Neuronal stem cell (in vitro differentiated cells): ENCODE measurements around the gene AKAP12.
"Not testable (repeated sequence)": the region's sequence is repeated elsewhere in the genome, so short reads cannot be mapped to it uniquely, and the experiment has no call there.

Experiments
- DNase-seq: peaks from one replicate; pipeline ENCODE4 v3.0.0-alpha.2; 2013; ENCODE audit warnings: low spot score
- H2AFZ ChIP-seq: one replicate; pipeline ENCODE4 v1.6.1; 2013; ENCODE audit warnings: mild to moderate bottlenecking, low read length, inconsistent platforms
- H2AK5ac ChIP-seq: 2 replicates; pipeline ENCODE4 v1.6.1; 2013; ENCODE audit warnings: low read depth, mild to moderate bottlenecking, inconsistent platforms, low read length, moderate library complexity, mixed read lengths
- H2BK120ac ChIP-seq: 2 replicates; pipeline ENCODE4 v1.6.1; 2013; ENCODE audit warnings: low read depth, mild to moderate bottlenecking, inconsistent platforms, low read length, moderate library complexity, mixed read lengths
- H2BK12ac ChIP-seq: one replicate; pipeline ENCODE4 v1.6.1; 2013; ENCODE audit warnings: low read length, inconsistent platforms
- H2BK15ac ChIP-seq: 2 replicates; pipeline ENCODE4 v1.6.1; 2013; ENCODE audit warnings: mild to moderate bottlenecking, low read length, inconsistent platforms, mixed read lengths
- H2BK5ac ChIP-seq: one replicate; pipeline ENCODE4 v1.6.1; 2013; ENCODE audit warnings: inconsistent platforms, mild to moderate bottlenecking, low read length, moderate library complexity
- H3K14ac ChIP-seq: one replicate; pipeline ENCODE4 v1.6.1; 2013; ENCODE audit warnings: low read length, inconsistent platforms
- H3K18ac ChIP-seq: 2 replicates; pipeline ENCODE4 v1.6.1; 2013; ENCODE audit warnings: low read length, inconsistent platforms
- H3K23ac ChIP-seq: 2 replicates; pipeline ENCODE4 v1.6.1; 2013; ENCODE audit warnings: low read depth, mild to moderate bottlenecking, mixed read lengths, low read length, inconsistent platforms; ENCODE audit not compliant: poor library complexity
- H3K27ac ChIP-seq: replicated peaks from 3 replicates; pipeline ENCODE4 v1.5.1; 2013; ENCODE audit warnings: low read length, inconsistent platforms
- H3K27me3 ChIP-seq, 3 experiments: 2 replicates each; pipeline ENCODE4 v1.6.1; 2013; ENCODE audit warnings: low read length in 3 of 3, mild to moderate bottlenecking in 2 of 3, inconsistent platforms in 1 of 3, low read depth in 1 of 3, mixed read lengths in 1 of 3, moderate library complexity in 1 of 3; ENCODE audit not compliant: control insufficient read depth in 3 of 3, insufficient read depth in 3 of 3
- H3K36me3 ChIP-seq, 2 donors: replicated peaks in 1 of 2; 2 replicates each; pipeline ENCODE4 v1.6.1; 2013; ENCODE audit warnings: low read length in 2 of 2; ENCODE audit not compliant: control insufficient read depth in 2 of 2, insufficient read depth in 2 of 2
- H3K4ac ChIP-seq: 2 replicates; pipeline ENCODE4 v1.6.1; 2013; ENCODE audit warnings: inconsistent platforms, mild to moderate bottlenecking, low read length, moderate library complexity
- H3K4me1 ChIP-seq, 2 donors: 1 replicate in 1 of 2; 2 replicates in 1 of 2; pipeline ENCODE4 v1.6.1; 2013; ENCODE audit warnings: low read length in 2 of 2, low read depth in 1 of 2; ENCODE audit not compliant: control insufficient read depth in 2 of 2, insufficient read depth in 1 of 2
- H3K4me2 ChIP-seq: one replicate; pipeline ENCODE4 v1.6.1; 2013; ENCODE audit warnings: mild to moderate bottlenecking, low read length, inconsistent platforms; ENCODE audit not compliant: insufficient read depth, poor library complexity, severe bottlenecking
- H3K4me3 ChIP-seq, 2 donors: 2 replicates each; pipeline ENCODE4 v1.5.1; 2013; ENCODE audit warnings: low read length in 2 of 2, mild to moderate bottlenecking in 2 of 2, inconsistent platforms in 1 of 2, moderate library complexity in 1 of 2
- H3K79me1 ChIP-seq: one replicate; pipeline ENCODE4 v1.6.1; 2013; ENCODE audit warnings: low read depth, mild to moderate bottlenecking, inconsistent platforms, low read length, moderate library complexity
- H3K9ac ChIP-seq: one replicate; pipeline ENCODE4 v1.6.1; 2013; ENCODE audit warnings: mild to moderate bottlenecking, low read depth, low read length, inconsistent platforms; ENCODE audit not compliant: poor library complexity
- H3K9me3 ChIP-seq, 2 donors: replicated peaks in 1 of 2; 2 replicates each; pipeline versions ENCODE3 to v1.6.1; 2013; ENCODE audit warnings: low read length in 2 of 2, mild to moderate bottlenecking in 2 of 2, inconsistent platforms in 1 of 2, low read depth in 1 of 2, mixed read lengths in 1 of 2, moderate library complexity in 1 of 2; ENCODE audit not compliant: control insufficient read depth in 2 of 2, insufficient read depth in 1 of 2
- H4K8ac ChIP-seq: one replicate; pipeline ENCODE4 v1.6.1; 2013; ENCODE audit warnings: low read depth, mild to moderate bottlenecking, inconsistent platforms, low read length, moderate library complexity
- H4K91ac ChIP-seq: one replicate; pipeline ENCODE4 v1.6.1; 2013; ENCODE audit warnings: low read length, low read depth, mild to moderate bottlenecking, inconsistent platforms; ENCODE audit not compliant: poor library complexity
- WGBS, 2 donors: extraction: QIAGEN DNeasy Blood & Tissue Kit; methylation state at CpG; one replicate each; pipeline ENCODE4 v1.1.7; 2013; ENCODE audit warnings: missing lambda C conversion rate in 2 of 2, mixed read lengths in 1 of 2; ENCODE audit not compliant: insufficient read length in 2 of 2, insufficient replicate concordance in 1 of 2; ENCODE audit errors: extremely low coverage in 2 of 2; 5-methylcytosine and 5-hydroxymethylcytosine counted together

The AKAP12 gene

GRCh38 chr6:151379933-151380847 lies 140.4 kb downstream of the AKAP12 start:
- peaks cover 0 to 4% of the 10 kb centered on the region in 2 donors for H3K4me1 ChIP-seq
- no peak overlapping the region for H3K27ac ChIP-seq
- H3K27me3 ChIP-seq, result no peaks in the 10 kb centered on the region
- H2BK15ac ChIP-seq, result no peak overlapping the region
- H2BK5ac ChIP-seq, result no peak overlapping the region
- DNase-seq, result no peak
- no peak overlapping the region for H4K91ac ChIP-seq
- no peak overlapping the region for H2BK120ac ChIP-seq
- H3K23ac ChIP-seq, result peak overlapping the region; percentile 1
- H3K9ac ChIP-seq, result no peak overlapping the region
- H4K8ac ChIP-seq, result no peak overlapping the region
- no peak overlapping the region for H2AK5ac ChIP-seq
- peaks cover 0 to 6% of the 10 kb centered on the region in 2 donors for H3K9me3 ChIP-seq
- H3K4ac ChIP-seq, result no peak overlapping the region
- no peak overlapping the region for H3K4me3 ChIP-seq
- peak overlapping the region; percentile 1 for H3K18ac ChIP-seq
- H3K4me2 ChIP-seq, result no peak overlapping the region
- peaks cover 0 to 12% of the 10 kb centered on the region in 2 donors for H3K36me3 ChIP-seq
- H2AFZ ChIP-seq, result no peak overlapping the region
- no peaks in the 10 kb centered on the region for H3K79me1 ChIP-seq
- no peak overlapping the region for H3K14ac ChIP-seq
- H2BK12ac ChIP-seq, result no peak overlapping the region
- WGBS, 2 donors, result no CpG with 5 or more reads among the region's 14 CpGs

DNA sequence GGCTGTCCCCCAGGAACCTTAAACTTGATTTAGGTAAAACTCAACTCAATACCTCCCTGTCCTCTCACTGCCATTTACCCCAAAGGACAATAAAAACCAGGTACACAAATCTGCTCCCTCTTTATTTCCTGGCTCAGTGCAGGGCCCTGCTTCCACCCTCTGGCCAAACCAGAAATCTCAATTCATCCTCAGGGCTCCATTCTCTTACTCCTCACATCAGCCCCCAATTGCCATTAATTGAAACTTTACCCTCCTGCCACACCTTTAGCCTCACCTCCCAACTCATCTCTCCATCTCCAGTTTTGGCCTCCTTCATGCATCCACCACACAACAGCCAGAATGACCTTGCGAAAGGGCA lies 141.1 kb downstream of the AKAP12 start:
- Histone ChIP-seq H2BK5ac (no peak overlapping the region), H3K4me2 (no peak overlapping the region), H3K18ac (no peak overlapping the region), H3K27me3 (no peaks in the 10 kb centered on the region), H4K8ac (no peak overlapping the region), H4K91ac (no peak overlapping the region), H3K9ac (no peak overlapping the region), H3K9me3 (peaks cover 0 to 6% of the 10 kb centered on the region in 2 donors), H3K23ac (no peak overlapping the region), H2BK120ac (no peak overlapping the region), H3K4me3 (no peak overlapping the region), H3K36me3 (peaks cover 0 to 12% of the 10 kb centered on the region in 2 donors), H3K14ac (no peak overlapping the region), H3K4me1 (peaks cover 0 to under 1% of the 10 kb centered on the region in 2 donors), H2BK15ac (no peak overlapping the region), H3K79me1 (no peaks in the 10 kb centered on the region), H2AK5ac (no peak overlapping the region), H2BK12ac (no peak overlapping the region), H3K4ac (no peak overlapping the region), H2AFZ (no peak overlapping the region), H3K27ac (no peak overlapping the region)
- no CpG with 5 or more reads among the region's 1 CpG for WGBS, 2 donors
- no peak for DNase-seq

DNA sequence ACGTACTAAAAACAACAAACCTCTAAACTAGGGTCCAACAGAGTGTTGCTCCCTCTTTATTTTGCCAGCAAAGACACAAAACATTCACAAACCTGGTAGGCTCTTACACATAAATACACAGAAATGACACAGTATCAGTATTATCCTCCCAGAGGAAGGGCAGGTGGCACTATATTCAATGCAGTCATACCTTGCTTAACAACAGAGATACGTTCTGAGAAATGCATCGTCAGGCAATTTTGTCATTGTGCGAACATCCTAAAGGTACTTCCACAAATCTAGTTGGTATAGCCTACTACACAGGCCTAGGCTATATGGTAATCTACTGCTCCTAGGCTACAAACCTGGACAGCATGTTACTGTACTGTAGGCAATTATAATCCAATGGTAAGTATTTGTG lies 142.0 kb downstream of the AKAP12 start:
- Histone ChIP-seq H4K91ac (no peak overlapping the region), H2AK5ac (no peak overlapping the region), H2AFZ (no peak overlapping the region), H3K14ac (no peak overlapping the region), H3K4me2 (no peak overlapping the region), H3K36me3 (peaks cover 0 to 19% of the 10 kb centered on the region in 2 donors), H4K8ac (no peak overlapping the region), H3K4me3 (no peak overlapping the region), H3K23ac (no peak overlapping the region), H3K4me1 (no peaks in the 10 kb centered on the region), H2BK120ac (no peak overlapping the region), H3K27ac (no peak overlapping the region), H3K27me3 (no peaks in the 10 kb centered on the region), H3K9ac (no peak overlapping the region), H3K9me3 (peaks cover 0 to 2% of the 10 kb centered on the region in 2 donors), H3K18ac (no peak overlapping the region), H2BK12ac (no peak overlapping the region), H3K79me1 (peaks cover 2% of the 10 kb centered on the region), H2BK15ac (no peak overlapping the region), H2BK5ac (no peak overlapping the region), H3K4ac (no peak overlapping the region)
- WGBS, 2 donors, result no CpG with 5 or more reads among the region's 4 CpGs
- no peak for DNase-seq

DNA sequence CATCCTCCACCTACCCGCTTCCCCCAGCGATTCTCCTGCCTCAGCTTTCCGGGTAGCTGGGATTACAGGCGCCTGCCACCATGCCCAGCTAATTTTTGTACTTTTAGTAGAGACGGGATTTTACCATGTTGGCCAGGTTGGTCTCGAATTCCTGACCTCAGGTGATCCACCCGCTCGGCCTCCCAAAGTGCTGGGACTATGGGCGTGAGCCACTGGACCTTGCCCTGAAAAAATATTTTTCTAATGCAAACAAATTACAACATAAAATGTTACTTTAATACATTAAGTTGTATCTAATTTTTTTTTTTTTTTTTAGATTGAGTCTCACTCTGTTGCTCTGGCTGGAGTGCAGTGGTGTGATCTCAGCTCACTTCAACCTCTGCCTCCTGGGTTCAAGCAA lies 142.9 kb downstream of the AKAP12 start:
- DNase-seq, H3K23ac ChIP-seq, H2BK120ac ChIP-seq, H3K9ac ChIP-seq, H3K4me3 ChIP-seq, H3K27me3 ChIP-seq, H2BK5ac ChIP-seq, H2AFZ ChIP-seq, H3K27ac ChIP-seq, H2BK15ac ChIP-seq, H4K8ac ChIP-seq, H3K4me1 ChIP-seq, H3K4ac ChIP-seq, H4K91ac ChIP-seq, H2BK12ac ChIP-seq, H3K4me2 ChIP-seq, H3K14ac ChIP-seq, H3K18ac ChIP-seq, H3K79me1 ChIP-seq, H3K9me3 ChIP-seq, H2AK5ac ChIP-seq: not testable (repeated sequence)
- H3K36me3 ChIP-seq, result peaks cover 0 to 28% of the 10 kb centered on the region in 2 donors
- no CpG with 5 or more reads among the region's 9 CpGs for WGBS, 2 donors
